ENCODE data around the gene PDGFRB.

- TF ChIP-seq CTCF (IDR thresholded peaks at IDR 0.05; ENCODE audit: low read depth, low read length) (no peak), EZH2phosphoT487 (IDR thresholded peaks at IDR 0.05; ENCODE audit: low read depth) (no peak)
Measured at GRCh38 chr5:150131461-150131860, 24.2 kb downstream of the PDGFRB start.
